Ovary (tissue), 9 donors: ENCODE measurements around the gene KCTD3. TPM values are rescaled to one million over a fixed set of nuclear protein-coding genes. Genes with fewer than 3 reads are reported as not detected.

ENCODE experiments used
- DNase-seq, 5 donors: peaks; one replicate each; pipeline ENCODE4 v3.0.0-alpha.2; 2019 to 2020
- H3K27ac ChIP-seq, 2 donors: fragments of 200-600 bp; one replicate each; pipeline versions ENCODE4 v1.5.1 to v1.8.0; 2019 to 2022
- H3K27me3 ChIP-seq: fragments of 200-600 bp; one replicate; pipeline ENCODE4 v1.8.0; 2022
- H3K36me3 ChIP-seq: fragments of 200-600 bp; sonication (generic); one replicate; pipeline ENCODE4 v1.5.1; 2019
- H3K4me1 ChIP-seq: one replicate; pipeline ENCODE4 v1.8.1; 2013; ENCODE audit warnings: mild to moderate bottlenecking, moderate library complexity; ENCODE audit not compliant: insufficient read depth
- H3K4me3 ChIP-seq: fragments of 200-600 bp; sonication (generic); one replicate; pipeline ENCODE4 v1.5.1; 2017
- H3K9me3 ChIP-seq, 2 donors: fragments of 200-600 bp in 1 of 2; sonication (generic) in 1 of 2; one replicate each; pipeline versions ENCODE4 v1.5.1 to v1.8.1; 2013 to 2019; ENCODE audit warnings: mild to moderate bottlenecking in 1 of 2, moderate library complexity in 1 of 2
- EP300 ChIP-seq: sonication (generic); formaldehyde crosslinking; IDR thresholded peaks from one replicate; pipeline ENCODE4 v1.6.1; 2017; ENCODE audit warnings: antibody characterized with exemption
- POLR2A ChIP-seq: fragments of 450-650 bp; IDR thresholded peaks from one replicate; pipeline ENCODE4 v1.6.1; 2017; ENCODE audit warnings: antibody characterized with exemption, mild to moderate bottlenecking, moderate library complexity
- WGBS, 3 donors: extraction: QIAGEN DNeasy Blood & Tissue Kit in 1 of 3; methylation state at CpG; one replicate each; pipeline versions ENCODE4 v1.1.5 to v1.1.7; 2013 to 2017; 5-methylcytosine and 5-hydroxymethylcytosine counted together
- intact Hi-C, 4 donors: fragments of 100-400 bp; cut with DNase I; formaldehyde crosslinking; loops; one replicate each; pipeline versions ENCODE4 v1.11.0 to v1.15.1; 2022 to 2023
- polyA plus RNA-seq, 2 donors: library from polyadenylated mRNA; stranded (reverse); fragments of 200-250 nt in 1 of 2; fragments of 350-450 nt in 1 of 2; fragmentation: Illumina TruSeq in 1 of 2; extraction: RNeasy Lipid Tissue Mini Kit (QIAGEN cat#74804) in 1 of 2; gene quantifications; one replicate each; pipeline ENCODE4 v1.2.3, GENCODE V29; 2013 to 2014
- total RNA-seq, 7 donors: library from RNA; depleted of rRNA in 2 of 7; stranded (reverse); fragments of >200 nt in 2 of 7; fragmentation: NEBNext Ultra II Directional in 3 of 7; extraction: Animal tissue kit (Norgen Biotek cat#: 25700) in 3 of 7; gene quantifications; one replicate each; pipeline versions ENCODE4 v1.1.0 to v1.2.4, GENCODE V29; 2016 to 2023
- TF ChIP-seq, protein P1 (sequence below), 3 donors: fragments of 450-650 bp in 2 of 3; fragments of 200-600 bp in 1 of 3; IDR thresholded peaks; one replicate each; pipeline versions ENCODE4 v1.5.1 to v1.8.0; 2016 to 2022; ENCODE audit warnings: antibody characterized with exemption in 3 of 3, mild to moderate bottlenecking in 1 of 3
- donor health status: DM: no; HTN: no; CAD: no; lungs with moderate emphysema.
- donor health status: DM: no; HTN: no; CAD: no.
- donor health status: Bipolar disorder and iron deficiency.
- donor health status: DM: yes; HTN: yes; CAD: no.
- donor health status: DM: no; HTN: no; CAD: no.
- donor health status: DM: yes; HTN: yes; CAD: no.

KCTD3 gene
- total and polyA plus RNA-seq, 9 donors, result 23.8 to 39.1 (median 28.9) TPM

DNA sequence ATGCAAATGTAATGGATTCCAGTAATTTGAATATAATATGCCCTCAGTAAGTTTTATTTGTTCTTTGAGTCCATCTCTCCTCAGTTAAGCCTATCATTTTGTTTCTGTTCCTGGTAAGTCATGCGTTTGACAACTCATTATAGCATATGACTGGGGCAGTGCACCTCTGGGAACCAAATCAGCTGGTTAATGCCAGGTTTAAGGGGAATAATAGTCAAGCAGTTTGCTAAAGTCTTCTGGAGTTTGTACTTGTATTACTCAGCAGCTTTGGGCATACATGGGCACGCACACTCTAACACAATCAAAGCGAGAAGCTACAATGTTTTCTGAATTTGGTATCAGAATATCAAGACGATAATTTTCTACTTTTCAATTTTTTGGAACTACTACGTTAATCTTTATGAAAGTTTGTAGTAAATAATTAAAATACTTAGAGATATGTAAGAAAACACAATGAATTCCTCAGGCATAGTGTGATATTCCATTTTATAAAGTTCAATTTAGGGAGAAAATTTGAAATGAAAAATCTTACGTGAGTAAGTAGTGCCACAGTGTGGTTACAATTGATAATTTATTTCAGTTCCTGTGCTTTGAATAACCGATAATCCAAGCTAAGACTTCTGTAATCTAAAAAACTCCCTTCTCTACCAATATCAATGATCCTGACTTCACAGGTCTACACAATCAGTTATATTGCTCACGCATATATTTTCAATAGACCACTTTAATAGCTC is 43.8 kb upstream of the KCTD3 start:
- Histone ChIP-seq H3K4me1 (no peaks in the 10 kb centered on the region), H3K9me3 (no peaks in the 10 kb centered on the region), H3K36me3 (no peaks in the 10 kb centered on the region), H3K4me3 (no peak overlapping the region), H3K27me3 (no peaks in the 10 kb centered on the region), H3K27ac (no peak overlapping the region)
- intact Hi-C loops, result loop anchor here in 1 of 4 donors (10.0 kb wide), 1 partner anchor 858 kb away; no protein-coding TSS in a partner anchor
- no peak for TF ChIP-seq EP300
- TF ChIP-seq, protein P1, sequence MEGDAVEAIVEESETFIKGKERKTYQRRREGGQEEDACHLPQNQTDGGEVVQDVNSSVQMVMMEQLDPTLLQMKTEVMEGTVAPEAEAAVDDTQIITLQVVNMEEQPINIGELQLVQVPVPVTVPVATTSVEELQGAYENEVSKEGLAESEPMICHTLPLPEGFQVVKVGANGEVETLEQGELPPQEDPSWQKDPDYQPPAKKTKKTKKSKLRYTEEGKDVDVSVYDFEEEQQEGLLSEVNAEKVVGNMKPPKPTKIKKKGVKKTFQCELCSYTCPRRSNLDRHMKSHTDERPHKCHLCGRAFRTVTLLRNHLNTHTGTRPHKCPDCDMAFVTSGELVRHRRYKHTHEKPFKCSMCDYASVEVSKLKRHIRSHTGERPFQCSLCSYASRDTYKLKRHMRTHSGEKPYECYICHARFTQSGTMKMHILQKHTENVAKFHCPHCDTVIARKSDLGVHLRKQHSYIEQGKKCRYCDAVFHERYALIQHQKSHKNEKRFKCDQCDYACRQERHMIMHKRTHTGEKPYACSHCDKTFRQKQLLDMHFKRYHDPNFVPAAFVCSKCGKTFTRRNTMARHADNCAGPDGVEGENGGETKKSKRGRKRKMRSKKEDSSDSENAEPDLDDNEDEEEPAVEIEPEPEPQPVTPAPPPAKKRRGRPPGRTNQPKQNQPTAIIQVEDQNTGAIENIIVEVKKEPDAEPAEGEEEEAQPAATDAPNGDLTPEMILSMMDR (IDR thresholded peaks at IDR 0.05), result no peak
- TF ChIP-seq POLR2A, result no peak
- 51 to 60% (median 52%) methylated on average over 8 of the region's 8 CpGs for WGBS, 3 donors
- no peak for DNase-seq

DNA sequence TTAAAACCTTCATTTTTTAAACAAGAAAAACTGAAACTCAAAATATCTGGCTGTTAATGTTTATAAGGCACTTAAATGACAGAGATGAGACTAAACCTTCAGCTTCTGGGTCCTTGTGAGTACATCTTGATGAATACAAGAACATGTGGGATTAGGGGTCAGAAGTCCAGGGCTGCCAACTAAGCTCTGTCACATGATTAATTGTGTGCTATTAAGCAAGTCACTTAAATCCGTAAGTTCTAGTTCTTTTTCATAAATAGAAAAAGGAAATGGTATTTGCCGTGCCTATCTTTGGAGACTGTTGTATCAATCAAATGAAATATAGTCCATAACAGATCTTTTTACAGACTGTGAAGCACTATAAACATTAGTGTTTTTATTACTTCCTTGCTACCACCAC is 43.2 kb upstream of the KCTD3 start:
- H3K36me3 ChIP-seq, result no peaks in the 10 kb centered on the region
- H3K9me3 ChIP-seq, result no peaks in the 10 kb centered on the region
- intact Hi-C loops, result loop anchor here in 1 of 4 donors (10.0 kb wide), 1 partner anchor 859 kb away; no protein-coding TSS in a partner anchor
- no peaks in the 10 kb centered on the region for H3K27me3 ChIP-seq
- H3K27ac ChIP-seq, result no peak overlapping the region
- 23 to 32% (median 26%) methylated on average over 2 of the region's 2 CpGs for WGBS, 3 donors
- H3K4me3 ChIP-seq, result no peak overlapping the region
- H3K4me1 ChIP-seq, result no peaks in the 10 kb centered on the region
- TF ChIP-seq POLR2A (no peak), EP300 (no peak)
- TF ChIP-seq, protein P1 (IDR thresholded peaks at IDR 0.05), result no peak
- no peak for DNase-seq

DNA sequence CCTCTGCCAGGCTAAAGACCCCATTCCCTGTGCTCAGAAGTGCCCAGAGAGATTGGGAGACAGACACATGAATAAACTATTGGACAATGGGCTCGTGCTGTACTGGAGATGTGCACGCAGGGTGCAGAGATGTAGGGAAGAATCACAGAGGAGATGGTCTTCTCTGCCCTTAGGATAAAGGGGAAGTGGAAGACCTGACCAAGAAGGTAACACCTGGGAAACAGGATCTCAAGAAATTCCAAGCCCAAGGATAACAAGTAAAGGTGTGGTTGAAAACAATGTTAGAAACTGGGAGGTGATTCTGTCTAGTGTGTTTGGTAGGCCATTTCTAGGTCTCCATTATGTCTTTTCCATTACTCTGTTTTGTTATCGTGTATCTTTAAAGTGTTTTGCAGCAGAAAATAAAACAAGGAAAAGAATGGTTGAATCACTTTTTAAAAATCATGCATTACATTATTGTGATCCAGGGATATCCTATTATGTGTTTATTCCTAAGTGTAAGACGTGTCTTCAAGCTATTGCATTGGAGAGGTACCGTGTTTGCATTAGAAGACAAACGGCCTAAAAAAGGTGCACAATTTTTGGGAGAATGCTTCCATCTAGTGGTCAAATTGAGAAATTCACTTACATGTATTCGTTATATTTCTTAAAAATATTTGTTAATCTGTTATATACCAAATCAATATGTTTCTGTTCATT is 40.8 kb upstream of the KCTD3 start:
- Histone ChIP-seq H3K27me3 (no peaks in the 10 kb centered on the region), H3K27ac (no peak overlapping the region), H3K4me1 (no peaks in the 10 kb centered on the region), H3K9me3 (no peaks in the 10 kb centered on the region), H3K36me3 (no peaks in the 10 kb centered on the region), H3K4me3 (no peak overlapping the region)
- DNase-seq, result no peak
- 33 to 36% (median 34%) methylated on average over 7 of the region's 7 CpGs for WGBS, 3 donors
- intact Hi-C loops, result loop anchor here in 1 of 4 donors (10.0 kb wide), 1 partner anchor 861 kb away; no protein-coding TSS in a partner anchor
- TF ChIP-seq POLR2A (no peak), EP300 (no peak)
- TF ChIP-seq, protein P1 (IDR thresholded peaks at IDR 0.05), result peak; percentile 19 to 57 (median 46)

DNA sequence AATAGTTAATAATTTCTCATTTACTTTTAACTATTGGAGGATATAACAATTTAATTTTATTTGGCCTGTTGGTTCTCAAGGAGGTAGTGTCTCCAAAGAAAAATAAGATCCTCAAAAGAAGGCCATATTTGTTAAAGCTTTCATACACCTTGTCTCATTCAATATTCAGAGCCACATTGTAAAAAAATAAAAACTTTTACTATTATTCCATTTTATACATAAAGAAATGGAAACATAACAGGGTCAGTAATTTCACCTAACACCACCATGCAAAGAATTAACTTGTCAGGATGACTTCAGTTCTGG is 40.3 kb upstream of the KCTD3 start:
- no peak overlapping the region for H3K4me3 ChIP-seq
- intact Hi-C loops, result loop anchor here in 1 of 4 donors (10.0 kb wide), 1 partner anchor 862 kb away; no protein-coding TSS in a partner anchor
- no peak for DNase-seq
- no peak overlapping the region for H3K27ac ChIP-seq
- H3K4me1 ChIP-seq, result no peaks in the 10 kb centered on the region
- H3K36me3 ChIP-seq, result no peaks in the 10 kb centered on the region
- no peaks in the 10 kb centered on the region for H3K27me3 ChIP-seq
- no peaks in the 10 kb centered on the region for H3K9me3 ChIP-seq
- TF ChIP-seq POLR2A, result no peak
- TF ChIP-seq EP300, result no peak
- TF ChIP-seq, protein P1 (IDR thresholded peaks at IDR 0.05), result no peak
